Ascending aorta (tissue), 2 donors: ENCODE data around the gene PYDC1. TPM values are rescaled to one million over a fixed set of nuclear protein-coding genes. Genes with fewer than 3 reads are reported as not detected.

Source experiments
- DNase-seq, 2 donors: peaks; one replicate each; pipeline ENCODE4 v3.0.0-alpha.2; 2019; ENCODE audit warnings: low spot score in 2 of 2
- H3K27ac ChIP-seq, 2 donors: fragments of 200-600 bp; sonication (generic); one replicate each; pipeline ENCODE4 v1.5.1; 2016 to 2017; ENCODE audit warnings: mild to moderate bottlenecking in 1 of 2
- H3K27me3 ChIP-seq: fragments of 200-600 bp; sonication (generic); one replicate; pipeline ENCODE4 v1.5.1; 2017
- H3K36me3 ChIP-seq, 2 donors: fragments of 200-600 bp; sonication (generic); one replicate each; pipeline ENCODE4 v1.5.1; 2016
- H3K4me1 ChIP-seq, 2 donors: fragments of 200-600 bp; sonication (generic); one replicate each; pipeline ENCODE4 v1.5.1; 2016 to 2017; ENCODE audit warnings: mild to moderate bottlenecking in 1 of 2
- H3K4me3 ChIP-seq, 2 donors: fragments of 200-600 bp; sonication (generic); one replicate each; pipeline ENCODE4 v1.5.1; 2016 to 2017; ENCODE audit warnings: mild to moderate bottlenecking in 1 of 2
- H3K9me3 ChIP-seq, 2 donors: fragments of 200-600 bp; sonication (generic); one replicate each; pipeline ENCODE4 v1.5.1; 2016
- intact Hi-C: fragments of 100-400 bp; cut with DNase I; formaldehyde crosslinking; loops from one replicate; pipeline ENCODE4 v1.15.1; 2023
- total RNA-seq: library from RNA; depleted of rRNA; stranded (reverse); fragments of >200 nt; gene quantifications from one replicate; pipeline ENCODE4 v1.1.0, GENCODE V29; 2016
- TF ChIP-seq, protein P1 (sequence below), 3 experiments: fragments of 200-600 bp in 2 of 3; fragments of 450-650 bp in 1 of 3; sonication (generic) in 2 of 3; IDR thresholded peaks; one replicate each; pipeline ENCODE4 v1.5.1; 2016 to 2019; ENCODE audit warnings: antibody characterized with exemption in 3 of 3, mild to moderate bottlenecking in 1 of 3, moderate library complexity in 1 of 3

PYDC1 gene
- total RNA-seq, 1 donor from 2014 or later = not detected

DNA sequence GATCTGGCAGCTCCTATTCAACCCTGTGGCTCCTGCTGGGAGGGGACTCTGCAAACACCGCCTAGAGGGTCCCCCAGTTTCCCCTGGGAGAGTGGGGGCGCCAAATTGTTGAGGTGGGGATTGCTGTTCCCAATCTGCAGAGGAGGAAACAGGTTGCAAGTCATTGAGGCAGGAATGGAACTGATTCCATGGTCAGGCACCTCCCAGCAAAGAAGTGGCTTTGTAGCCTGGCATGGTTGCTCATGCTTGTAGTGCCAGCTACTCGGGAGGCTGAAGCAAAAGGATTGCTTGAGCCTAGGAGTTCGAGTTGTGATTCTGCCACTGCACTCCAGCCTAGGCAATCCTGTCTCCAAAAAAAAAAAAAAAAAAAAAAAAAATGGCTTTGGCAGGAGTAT is 198 bp upstream of the PYDC1 start:
- H3K27ac ChIP-seq = no peak overlapping the region
- intact Hi-C loops = no loop called here
- TF ChIP-seq, protein P1, sequence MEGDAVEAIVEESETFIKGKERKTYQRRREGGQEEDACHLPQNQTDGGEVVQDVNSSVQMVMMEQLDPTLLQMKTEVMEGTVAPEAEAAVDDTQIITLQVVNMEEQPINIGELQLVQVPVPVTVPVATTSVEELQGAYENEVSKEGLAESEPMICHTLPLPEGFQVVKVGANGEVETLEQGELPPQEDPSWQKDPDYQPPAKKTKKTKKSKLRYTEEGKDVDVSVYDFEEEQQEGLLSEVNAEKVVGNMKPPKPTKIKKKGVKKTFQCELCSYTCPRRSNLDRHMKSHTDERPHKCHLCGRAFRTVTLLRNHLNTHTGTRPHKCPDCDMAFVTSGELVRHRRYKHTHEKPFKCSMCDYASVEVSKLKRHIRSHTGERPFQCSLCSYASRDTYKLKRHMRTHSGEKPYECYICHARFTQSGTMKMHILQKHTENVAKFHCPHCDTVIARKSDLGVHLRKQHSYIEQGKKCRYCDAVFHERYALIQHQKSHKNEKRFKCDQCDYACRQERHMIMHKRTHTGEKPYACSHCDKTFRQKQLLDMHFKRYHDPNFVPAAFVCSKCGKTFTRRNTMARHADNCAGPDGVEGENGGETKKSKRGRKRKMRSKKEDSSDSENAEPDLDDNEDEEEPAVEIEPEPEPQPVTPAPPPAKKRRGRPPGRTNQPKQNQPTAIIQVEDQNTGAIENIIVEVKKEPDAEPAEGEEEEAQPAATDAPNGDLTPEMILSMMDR (IDR thresholded peaks at IDR 0.05) = no peak
- H3K36me3 ChIP-seq = no peaks in the 10 kb centered on the region
- no peaks in the 10 kb centered on the region for H3K9me3 ChIP-seq
- peaks cover 13 to 23% of the 10 kb centered on the region in 2 donors for H3K4me1 ChIP-seq
- peak overlapping the region in 1 of 2 donors; percentile 68 for H3K4me3 ChIP-seq
- DNase-seq = no peak
- H3K27me3 ChIP-seq = peaks cover 3% of the 10 kb centered on the region

DNA sequence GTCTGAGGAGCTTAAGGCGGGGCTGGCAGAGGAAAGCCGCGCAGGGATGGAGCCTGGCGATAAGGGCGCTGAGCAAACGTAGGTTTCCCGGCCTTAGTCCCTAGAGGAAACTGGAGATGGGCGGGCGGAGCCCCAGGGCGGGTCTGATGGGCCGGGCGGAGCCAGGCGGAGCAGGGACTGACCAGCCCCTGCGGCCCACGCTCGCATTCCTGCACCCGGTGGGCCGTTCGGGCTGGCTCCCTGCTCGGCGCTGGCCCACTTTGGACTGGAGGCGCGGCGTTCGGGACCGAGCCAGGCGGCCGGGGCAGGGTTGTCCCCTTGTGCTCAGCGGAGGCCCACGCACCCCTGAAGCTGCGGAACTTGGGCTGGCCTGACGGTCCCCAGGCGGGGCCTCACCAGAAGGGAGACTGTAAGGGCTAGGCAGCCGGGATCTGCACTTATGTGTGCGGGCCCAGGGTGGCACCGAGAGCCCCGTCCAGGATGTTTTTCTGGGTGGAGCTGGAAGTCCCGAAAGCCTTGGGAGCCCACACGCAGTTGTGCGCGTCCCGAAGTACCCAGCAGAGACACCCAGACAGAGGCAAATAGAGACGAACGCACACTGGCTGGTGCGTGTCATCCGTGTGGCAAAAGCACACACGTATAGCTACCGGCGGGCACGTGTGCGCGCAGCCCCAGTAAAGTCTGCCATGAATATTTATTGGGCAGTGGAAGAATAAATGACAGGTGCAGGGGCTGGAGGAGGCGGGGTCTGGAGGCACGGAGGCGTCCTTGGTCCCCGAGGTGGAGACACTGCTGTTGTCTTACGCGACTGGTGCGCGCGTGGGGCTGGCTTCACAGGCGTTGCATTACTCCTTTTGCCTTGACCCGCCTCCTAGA is 1.4 kb downstream of the PYDC1 start:
- Histone ChIP-seq H3K4me3 (peak overlapping the region; percentile 51 to 68), H3K27ac (no peak overlapping the region), H3K4me1 (peaks cover 13 to 23% of the 10 kb centered on the region in 2 donors), H3K36me3 (no peaks in the 10 kb centered on the region), H3K27me3 (peaks cover 3% of the 10 kb centered on the region), H3K9me3 (no peaks in the 10 kb centered on the region)
- TF ChIP-seq, protein P1 (IDR thresholded peaks at IDR 0.05) = no peak
- intact Hi-C loops = no loop called here
- DNase-seq = peak in 1 of 2 donors; percentile 72

DNA sequence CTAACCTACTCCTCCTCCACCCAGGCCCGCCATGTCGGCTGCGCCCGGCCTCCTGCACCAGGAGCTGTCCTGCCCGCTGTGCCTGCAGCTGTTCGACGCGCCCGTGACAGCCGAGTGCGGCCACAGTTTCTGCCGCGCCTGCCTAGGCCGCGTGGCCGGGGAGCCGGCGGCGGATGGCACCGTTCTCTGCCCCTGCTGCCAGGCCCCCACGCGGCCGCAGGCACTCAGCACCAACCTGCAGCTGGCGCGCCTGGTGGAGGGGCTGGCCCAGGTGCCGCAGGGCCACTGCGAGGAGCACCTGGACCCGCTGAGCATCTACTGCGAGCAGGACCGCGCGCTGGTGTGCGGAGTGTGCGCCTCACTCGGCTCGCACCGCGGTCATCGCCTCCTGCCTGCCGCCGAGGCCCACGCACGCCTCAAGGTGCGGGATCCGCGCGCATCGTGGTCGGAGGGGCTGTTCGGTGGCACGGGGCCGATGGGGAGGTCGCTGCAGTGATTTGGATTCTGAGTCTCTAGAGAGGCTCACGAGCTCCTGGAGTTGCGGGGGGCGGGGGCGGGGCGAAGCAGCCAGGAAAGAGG is 2.1 kb downstream of the PYDC1 start:
- no peaks in the 10 kb centered on the region for H3K36me3 ChIP-seq
- no peak for DNase-seq
- H3K27ac ChIP-seq = peak overlapping the region in 1 of 2 donors; percentile 15
- TF ChIP-seq, protein P1 (IDR thresholded peaks at IDR 0.05) = no peak
- H3K27me3 ChIP-seq = peaks cover 3% of the 10 kb centered on the region
- peak overlapping the region; percentile 51 to 68 for H3K4me3 ChIP-seq
- intact Hi-C loops = no loop called here
- no peaks in the 10 kb centered on the region for H3K9me3 ChIP-seq
- H3K4me1 ChIP-seq = peaks cover 13 to 23% of the 10 kb centered on the region in 2 donors

DNA sequence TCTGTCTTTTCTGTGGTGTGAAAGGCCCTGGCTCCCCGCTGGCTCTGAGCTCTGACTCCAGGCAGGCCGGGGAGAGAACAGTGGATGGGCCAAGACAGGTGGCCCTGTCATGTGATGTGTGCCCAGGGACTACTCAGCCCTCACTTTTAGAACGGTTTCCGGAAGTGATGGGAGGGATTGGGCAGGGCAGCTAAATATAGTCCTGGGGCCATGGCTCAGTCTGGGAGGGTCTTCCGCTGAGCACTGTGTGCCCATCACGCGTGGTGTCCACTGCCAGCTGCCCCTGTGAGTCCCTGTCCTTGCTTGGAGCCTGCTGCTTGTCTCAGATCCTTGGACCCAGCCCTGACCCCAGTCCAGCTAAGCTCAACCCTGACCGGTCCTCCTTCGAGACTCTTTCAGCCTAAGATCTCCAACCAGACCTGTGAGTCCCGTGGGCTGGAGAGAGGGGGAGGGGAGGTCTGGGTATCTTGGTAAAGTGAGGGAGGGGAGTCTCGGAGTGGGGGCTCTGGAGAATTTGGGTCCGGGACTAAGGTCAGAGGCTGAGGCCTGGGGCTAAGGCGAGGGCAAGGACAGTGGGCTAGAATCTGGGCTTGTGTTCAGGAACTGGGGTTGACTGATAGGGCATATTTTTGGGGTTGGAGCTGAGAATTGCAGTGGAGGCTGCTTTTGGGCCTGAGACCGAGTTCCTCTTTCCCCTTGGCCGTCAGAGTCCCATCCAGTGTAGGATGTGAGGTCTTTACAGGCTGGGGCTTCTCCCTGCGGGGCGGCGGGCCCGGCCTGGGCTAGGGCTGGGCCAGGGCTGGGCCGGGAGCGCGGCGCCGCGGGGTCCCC is 2.8 kb downstream of the PYDC1 start, which contains the start of gene TRIM72:
Gene TRIM72, plus strand, starts transcription at position 243 of the 831 bp plus-strand sequence. CDS start 620 bp downstream, outside the sequence.
- intact Hi-C loops = no loop called here

DNA sequence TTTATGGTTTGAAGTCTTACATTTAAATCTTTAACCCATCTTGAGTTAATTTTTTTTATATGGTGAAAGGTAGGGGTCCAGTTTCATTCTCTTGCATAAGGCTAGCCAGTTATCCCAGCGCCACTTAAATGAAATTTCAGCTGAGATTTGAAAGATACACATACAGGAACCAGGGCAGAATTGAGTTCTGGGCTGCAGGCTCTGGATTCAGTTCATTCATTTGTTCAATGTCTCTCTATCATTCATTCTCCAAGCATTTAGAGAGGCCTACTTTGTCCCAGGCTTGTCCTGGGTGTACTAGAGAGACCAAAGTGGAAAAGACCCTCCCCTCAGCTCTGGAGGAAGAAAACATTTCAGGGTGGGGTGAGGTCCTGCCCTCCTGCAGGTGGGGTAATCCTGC is 3.6 kb downstream of the PYDC1 start:
- Histone ChIP-seq H3K27me3 (peaks cover 3% of the 10 kb centered on the region), H3K4me3 (no peak overlapping the region), H3K9me3 (no peaks in the 10 kb centered on the region), H3K36me3 (no peaks in the 10 kb centered on the region), H3K4me1 (peaks cover 13 to 23% of the 10 kb centered on the region in 2 donors), H3K27ac (no peak overlapping the region)
- TF ChIP-seq, protein P1 (IDR thresholded peaks at IDR 0.05) = no peak
- DNase-seq = no peak
- intact Hi-C loops = no loop called here

More for the DNA sequence above, 2.8 kb downstream of the PYDC1 start, which contains the start of gene TRIM72:
- no peaks in the 10 kb centered on the region for H3K9me3 ChIP-seq
- H3K4me1 ChIP-seq = peaks cover 13 to 23% of the 10 kb centered on the region in 2 donors
- H3K27me3 ChIP-seq = peaks cover 3% of the 10 kb centered on the region
- peak within 1 kb of the TSS; percentile 51 to 68 for H3K4me3 ChIP-seq
- no peaks in the 10 kb centered on the region for H3K36me3 ChIP-seq
- no peak for DNase-seq
- TF ChIP-seq, protein P1 (IDR thresholded peaks at IDR 0.05) = no peak
- H3K27ac ChIP-seq = peak within 1 kb of the TSS in 1 of 2 donors; percentile 15
